Neural progenitor cell (in vitro differentiated cells): ENCODE measurements around the gene RHBDD1.

Experiments used
- CTCF ChIP-seq: fragments of 200-600 bp; sonication (generic); IDR thresholded peaks from 2 replicates; pipeline ENCODE4 v1.5.1; 2017; ENCODE audit warnings: antibody characterized with exemption, mild to moderate bottlenecking
- EZH2 ChIP-seq: fragments of 200-600 bp; sonication (generic); IDR thresholded peaks from 2 replicates; pipeline ENCODE4 v1.6.1; 2017; ENCODE audit warnings: antibody characterized with exemption, mild to moderate bottlenecking, moderate library complexity
- EZH2phosphoT487 ChIP-seq: fragments of 200-600 bp; sonication (generic); IDR thresholded peaks from 2 replicates; pipeline ENCODE4 v1.6.1; 2017; ENCODE audit warnings: antibody characterized with exemption

GRCh38 chr2:226838722-226839121 lies 2.9 kb downstream of the RHBDD1 start:
- TF ChIP-seq EZH2 (no peak), CTCF (no peak), EZH2phosphoT487 (no peak)
